Fibroblast of lung (primary cell): Measurements from ENCODE around the gene MRC2.

Experiments
- EZH2 ChIP-seq: IDR thresholded peaks from 2 replicates; pipeline ENCODE4 v1.5.1; 2012; ENCODE audit warnings: low read length, control low read depth, mild to moderate bottlenecking; ENCODE audit errors: missing control alignments
- TF ChIP-seq, protein P1 (sequence below), 2 donors: IDR thresholded peaks in 1 of 2; conservative IDR thresholded peaks in 1 of 2; 1 replicate in 1 of 2; 2 replicates in 1 of 2; pipeline ENCODE4 v1.5.1; 2011 to 2012; ENCODE audit warnings: low read length in 2 of 2, control low read depth in 1 of 2, inconsistent platforms in 1 of 2, low read depth in 1 of 2, mild to moderate bottlenecking in 1 of 2

DNA sequence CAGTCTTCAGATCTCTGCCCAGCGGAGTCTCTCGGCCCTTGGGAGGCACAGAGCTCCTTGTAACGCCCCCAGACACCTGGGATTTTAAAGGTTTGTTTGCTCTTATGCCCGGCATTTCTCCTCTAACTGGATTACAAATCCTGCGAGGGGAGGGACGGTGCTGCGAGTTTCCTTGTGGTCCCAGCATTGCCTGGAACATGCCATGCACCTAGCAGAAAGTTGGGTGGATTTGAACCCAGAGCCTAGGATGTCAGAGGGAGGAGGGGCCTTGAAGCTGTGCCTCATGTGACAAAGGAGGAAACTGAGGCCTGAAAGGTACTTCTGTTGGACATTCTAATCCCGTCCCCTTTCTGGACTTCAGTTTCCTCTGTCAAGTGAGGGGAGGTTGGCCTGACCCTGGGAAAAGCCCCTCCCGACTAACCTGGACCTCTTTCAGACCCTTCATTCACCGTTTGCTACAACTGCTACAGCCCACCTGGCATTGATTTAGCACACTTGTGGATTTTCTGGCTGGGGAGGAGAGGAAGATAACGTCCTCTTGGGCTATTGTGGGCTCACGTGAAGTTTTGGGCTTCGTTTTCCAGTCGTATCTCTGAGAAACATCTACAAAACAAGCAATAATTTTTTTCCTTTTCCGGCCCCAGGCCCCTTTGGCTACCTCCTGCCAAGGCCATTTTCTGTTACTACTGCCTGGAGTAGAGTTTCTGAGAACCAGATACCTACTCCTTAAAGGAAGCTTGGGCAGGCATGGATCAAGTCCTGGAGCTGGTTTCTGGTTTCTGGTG, 30.9 kb downstream of the MRC2 start:
- TF ChIP-seq, protein P1, sequence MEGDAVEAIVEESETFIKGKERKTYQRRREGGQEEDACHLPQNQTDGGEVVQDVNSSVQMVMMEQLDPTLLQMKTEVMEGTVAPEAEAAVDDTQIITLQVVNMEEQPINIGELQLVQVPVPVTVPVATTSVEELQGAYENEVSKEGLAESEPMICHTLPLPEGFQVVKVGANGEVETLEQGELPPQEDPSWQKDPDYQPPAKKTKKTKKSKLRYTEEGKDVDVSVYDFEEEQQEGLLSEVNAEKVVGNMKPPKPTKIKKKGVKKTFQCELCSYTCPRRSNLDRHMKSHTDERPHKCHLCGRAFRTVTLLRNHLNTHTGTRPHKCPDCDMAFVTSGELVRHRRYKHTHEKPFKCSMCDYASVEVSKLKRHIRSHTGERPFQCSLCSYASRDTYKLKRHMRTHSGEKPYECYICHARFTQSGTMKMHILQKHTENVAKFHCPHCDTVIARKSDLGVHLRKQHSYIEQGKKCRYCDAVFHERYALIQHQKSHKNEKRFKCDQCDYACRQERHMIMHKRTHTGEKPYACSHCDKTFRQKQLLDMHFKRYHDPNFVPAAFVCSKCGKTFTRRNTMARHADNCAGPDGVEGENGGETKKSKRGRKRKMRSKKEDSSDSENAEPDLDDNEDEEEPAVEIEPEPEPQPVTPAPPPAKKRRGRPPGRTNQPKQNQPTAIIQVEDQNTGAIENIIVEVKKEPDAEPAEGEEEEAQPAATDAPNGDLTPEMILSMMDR (conservative IDR thresholded peaks at IDR 0.05 in 1 of 2, IDR thresholded peaks at IDR 0.05 in 1 of 2; ENCODE audit: low read depth in 1 of 2, low read length in 2 of 2), result no peak
- no peak for TF ChIP-seq EZH2
